GM23248 (cell line): ENCODE data around the gene SCAMP4. TPM values are rescaled to one million over a fixed set of nuclear protein-coding genes. Genes with fewer than 3 reads are reported as not detected.
A peak's percentile ranks its signal among the peaks of the same experiment; 100 is the strongest.

Source experiments
- DNase-seq: peaks from one replicate; pipeline ENCODE4 v3.0.0-alpha.2; 2015
- H2AFZ ChIP-seq: fragments of 200-600 bp; sonication (generic); 2 replicates; pipeline ENCODE4 v1.6.1; 2016; ENCODE audit warnings: antibody characterized with exemption
- H3F3A ChIP-seq: fragments of 200-600 bp; sonication (generic); 2 replicates; pipeline ENCODE4 v1.6.1; 2016; ENCODE audit warnings: mild to moderate bottlenecking, antibody characterized with exemption, mixed run types; ENCODE audit not compliant: insufficient read depth
- H3K27ac ChIP-seq: fragments of 200-600 bp; sonication (generic); 2 replicates; pipeline ENCODE4 v1.5.1; 2016; ENCODE audit warnings: mild to moderate bottlenecking
- H3K27me3 ChIP-seq: fragments of 200-600 bp; sonication (generic); replicated peaks from 2 replicates; pipeline ENCODE4 v1.6.1; 2016; ENCODE audit warnings: mild to moderate bottlenecking; ENCODE audit not compliant: insufficient read depth
- H3K36me3 ChIP-seq: fragments of 200-600 bp; sonication (generic); 2 replicates; pipeline ENCODE4 v1.6.1; 2016; ENCODE audit warnings: low read depth, mild to moderate bottlenecking
- H3K4me1 ChIP-seq: fragments of 200-600 bp; sonication (generic); 2 replicates; pipeline ENCODE4 v1.6.1; 2016; ENCODE audit warnings: mild to moderate bottlenecking; ENCODE audit not compliant: insufficient read depth
- H3K4me2 ChIP-seq: fragments of 200-600 bp; sonication (generic); one replicate; pipeline ENCODE4 v1.6.1; 2016; ENCODE audit warnings: mild to moderate bottlenecking; ENCODE audit not compliant: unreplicated experiment
- H3K4me3 ChIP-seq: fragments of 200-600 bp; sonication (generic); 2 replicates; pipeline ENCODE4 v1.5.1; 2016; ENCODE audit warnings: mild to moderate bottlenecking
- H3K79me2 ChIP-seq: fragments of 200-600 bp; sonication (generic); 2 replicates; pipeline ENCODE4 v1.6.1; 2016; ENCODE audit warnings: mild to moderate bottlenecking; ENCODE audit not compliant: insufficient read depth
- H3K9ac ChIP-seq: fragments of 200-600 bp; sonication (generic); 2 replicates; pipeline ENCODE4 v1.6.1; 2016; ENCODE audit warnings: mild to moderate bottlenecking
- H3K9me2 ChIP-seq: fragments of 200-600 bp; sonication (generic); 2 replicates; pipeline ENCODE4 v1.6.1; 2016; ENCODE audit warnings: mixed run types, mild to moderate bottlenecking, moderate library complexity; ENCODE audit not compliant: insufficient read depth
- H3K9me3 ChIP-seq: fragments of 200-600 bp; sonication (generic); one replicate; pipeline ENCODE4 v1.6.1; 2017; ENCODE audit warnings: low read depth
- H4K20me1 ChIP-seq: fragments of 200-600 bp; sonication (generic); 2 replicates; pipeline ENCODE4 v1.6.0; 2016; ENCODE audit not compliant: insufficient read depth
- EZH2 ChIP-seq: fragments of 200-600 bp; sonication (generic); IDR thresholded peaks from 2 replicates; pipeline ENCODE4 v1.6.1; 2018; ENCODE audit warnings: antibody characterized with exemption, mild to moderate bottlenecking; ENCODE audit not compliant: insufficient read depth, poor library complexity, severe bottlenecking
- EZH2phosphoT487 ChIP-seq: fragments of 200-600 bp; sonication (generic); IDR thresholded peaks from 2 replicates; pipeline ENCODE4 v1.6.1; 2018; ENCODE audit warnings: antibody characterized with exemption, moderate library complexity, mild to moderate bottlenecking, low read depth; ENCODE audit not compliant: insufficient read depth
- WGBS, 2 experiments: methylation state at CpG; one replicate each; pipeline ENCODE4 v1.1.6; 2015 to 2017; ENCODE audit warnings: low lambda C conversion rate in 2 of 2, low coverage in 1 of 2; ENCODE audit errors: missing lambda C conversion rate in 2 of 2; 5-methylcytosine and 5-hydroxymethylcytosine counted together
- in situ Hi-C: fragments of 300-500 bp; cut with MboI; formaldehyde crosslinking; loops from 2 replicates; pipeline ENCODE4 v1.15.0; 2020
- polyA plus RNA-seq: library from polyadenylated mRNA; unstranded; fragments of >200 nt; fragmentation: Nextera tagmentation; extraction: Ambion mirVana; gene quantifications from 2 replicates; pipeline ENCODE4 v1.2.1, GENCODE V29; 2016
- total RNA-seq: library from RNA; depleted of rRNA; stranded (reverse); fragments of >200 nt; shearing (Covaris generic); gene quantifications from 2 replicates; pipeline ENCODE4 v1.2.3, GENCODE V29; 2014

The SCAMP4 gene
- total and polyA plus RNA-seq, 2 experiments from 2014 or later: 73.9 to 110 TPM

DNA sequence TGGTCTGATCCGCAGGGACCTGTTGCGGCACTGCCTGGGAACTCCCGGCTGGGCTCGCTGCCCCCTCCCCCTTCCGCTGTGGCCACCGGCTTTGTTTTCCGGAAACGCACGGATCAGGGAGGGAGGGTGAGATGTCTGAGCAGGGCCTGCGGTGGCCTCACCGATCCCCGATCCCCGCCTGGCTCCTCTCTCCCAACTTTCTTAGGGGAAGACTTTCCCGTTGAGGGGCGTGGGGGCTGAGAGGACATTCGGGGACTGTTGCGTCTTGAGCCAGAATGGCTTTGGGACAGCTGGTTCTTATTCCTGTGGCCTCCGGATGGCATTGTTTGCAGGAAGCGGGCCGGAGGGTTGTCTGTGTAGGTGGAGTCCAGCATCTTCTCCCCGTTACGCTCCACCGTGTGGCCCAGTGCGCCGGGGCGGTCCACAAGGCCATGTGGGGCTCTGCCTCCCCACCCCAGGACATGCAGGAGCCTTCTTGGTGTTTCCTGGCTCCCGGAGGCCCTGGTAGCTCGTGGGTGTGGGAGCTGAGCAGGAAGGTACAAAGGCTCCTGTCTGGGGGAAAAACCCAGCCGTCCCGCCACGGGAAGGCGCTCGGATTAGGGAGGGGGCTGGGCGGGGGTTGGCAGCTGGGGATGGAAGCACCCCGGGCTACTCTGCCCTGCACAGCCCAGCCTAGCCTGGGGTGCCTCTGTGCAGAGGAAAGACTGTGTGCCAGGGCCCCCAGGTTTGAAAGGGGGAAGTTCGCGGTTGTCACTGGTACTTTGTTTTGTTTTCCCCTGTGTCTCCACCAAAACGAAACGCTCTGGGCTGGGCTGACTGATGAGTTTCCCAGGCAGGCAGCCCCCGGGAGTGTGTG, 37.1 kb downstream of the SCAMP4 start:
- Histone ChIP-seq H3K27me3 (no peaks in the 10 kb centered on the region), H4K20me1 (no peaks in the 10 kb centered on the region), H3K4me2 (peak overlapping the region; percentile 77), H3K9me3 (no peaks in the 10 kb centered on the region), H3K9me2 (no peaks in the 10 kb centered on the region), H2AFZ (peak overlapping the region; percentile 40; the same call in 1 of the 2 replicates), H3K4me3 (peak overlapping the region; percentile 96), H3K79me2 (peaks cover 61% of the 10 kb centered on the region), H3K36me3 (no peaks in the 10 kb centered on the region), H3K4me1 (peaks cover 13% of the 10 kb centered on the region), H3K27ac (peak overlapping the region; percentile 86), H3F3A (peaks cover 15% of the 10 kb centered on the region), H3K9ac (peak overlapping the region; percentile 87)
- 1% methylated on average over 37 to 40 of the region's 40 CpGs for WGBS, 2 experiments
- peak; percentile 82 for DNase-seq
- in situ Hi-C loops: no loop called here
- no peak for TF ChIP-seq EZH2phosphoT487

DNA sequence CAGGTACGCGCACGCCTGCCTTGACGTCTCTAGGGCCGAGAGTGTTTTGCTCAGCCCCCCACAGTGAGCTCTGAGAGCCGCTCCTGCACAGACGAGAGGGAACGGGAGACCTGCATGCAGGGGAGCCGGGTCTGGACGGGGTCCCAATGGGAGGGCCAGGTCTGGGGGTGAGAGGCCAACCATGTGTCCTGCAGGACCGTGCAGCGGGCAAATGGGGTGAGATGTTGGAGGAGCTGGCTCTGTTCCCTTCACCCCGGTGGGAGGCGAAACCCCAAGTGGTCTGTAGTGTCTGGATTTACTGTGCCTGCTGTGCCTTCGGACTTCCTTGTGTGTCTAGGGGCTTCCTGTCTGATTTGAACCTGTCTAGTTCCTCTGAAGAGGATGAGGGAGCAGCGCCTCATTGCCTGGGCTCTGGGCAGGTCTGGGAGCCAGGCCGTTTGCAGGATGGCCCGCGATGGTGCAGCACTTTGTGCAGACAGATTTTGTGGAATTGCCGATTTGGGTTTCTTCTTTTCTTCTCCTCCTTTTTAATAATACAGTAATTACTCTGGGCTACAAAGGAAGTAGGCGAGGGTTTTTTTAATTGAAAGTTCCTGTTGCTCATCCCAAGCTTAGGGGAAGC, 37.8 kb downstream of the SCAMP4 start:
- WGBS, 2 experiments: 46 to 53% methylated on average over 21 of the region's 21 CpGs
- H3K4me3 ChIP-seq: peak overlapping the region; percentile 96
- no peak for TF ChIP-seq EZH2
- TF ChIP-seq EZH2phosphoT487: no peak
- H3K79me2 ChIP-seq: peaks cover 68% of the 10 kb centered on the region
- in situ Hi-C loops: no loop called here
- peaks cover 13% of the 10 kb centered on the region for H3K4me1 ChIP-seq
- no peaks in the 10 kb centered on the region for H3K9me3 ChIP-seq
- no peaks in the 10 kb centered on the region for H3K27me3 ChIP-seq
- H3K36me3 ChIP-seq: no peaks in the 10 kb centered on the region
- no peaks in the 10 kb centered on the region for H4K20me1 ChIP-seq
- peak overlapping the region; percentile 87 for H3K9ac ChIP-seq
- H3K9me2 ChIP-seq: no peaks in the 10 kb centered on the region
- peak overlapping the region; percentile 77 for H3K4me2 ChIP-seq
- H3K27ac ChIP-seq: peak overlapping the region; percentile 86
- peaks cover 15% of the 10 kb centered on the region for H3F3A ChIP-seq
- H2AFZ ChIP-seq: no peak overlapping the region
- DNase-seq: peak; percentile 29

DNA sequence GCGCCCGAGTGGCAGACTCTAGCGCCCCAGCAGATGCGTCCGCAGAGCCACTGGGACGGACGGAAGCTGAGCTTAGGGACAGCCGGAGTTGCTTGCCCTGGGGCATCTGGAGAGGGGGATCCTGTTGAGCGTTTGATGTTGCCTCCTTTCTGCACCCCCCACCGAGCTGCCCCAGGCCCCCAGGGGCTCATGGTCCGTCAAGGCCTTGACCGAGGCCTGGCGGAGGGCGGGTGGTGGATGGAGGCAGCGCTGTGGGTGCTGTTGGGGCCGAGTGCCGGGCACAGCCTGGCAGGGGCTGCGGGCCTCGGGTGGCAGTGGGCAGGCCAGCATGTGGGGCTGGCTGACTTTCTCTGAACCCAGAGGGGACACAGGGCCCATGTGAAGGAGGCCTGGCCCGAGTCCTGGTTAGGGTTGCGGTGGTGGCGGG, 38.5 kb downstream of the SCAMP4 start:
- Histone ChIP-seq H3K27me3 (no peaks in the 10 kb centered on the region), H3K4me2 (no peak overlapping the region), H3K9me3 (no peaks in the 10 kb centered on the region), H3K9me2 (no peaks in the 10 kb centered on the region), H3K79me2 (peaks cover 75% of the 10 kb centered on the region), H3K4me1 (peaks cover 13% of the 10 kb centered on the region), H3F3A (peaks cover 15% of the 10 kb centered on the region), H3K27ac (no peak overlapping the region), H3K9ac (no peak overlapping the region), H2AFZ (no peak overlapping the region), H3K4me3 (no peak overlapping the region), H3K36me3 (no peaks in the 10 kb centered on the region), H4K20me1 (no peaks in the 10 kb centered on the region)
- no peak for DNase-seq
- no peak for TF ChIP-seq EZH2phosphoT487
- TF ChIP-seq EZH2: no peak
- 92 to 95% methylated on average over 16 to 21 of the region's 22 CpGs for WGBS, 2 experiments
- in situ Hi-C loops: no loop called here

DNA sequence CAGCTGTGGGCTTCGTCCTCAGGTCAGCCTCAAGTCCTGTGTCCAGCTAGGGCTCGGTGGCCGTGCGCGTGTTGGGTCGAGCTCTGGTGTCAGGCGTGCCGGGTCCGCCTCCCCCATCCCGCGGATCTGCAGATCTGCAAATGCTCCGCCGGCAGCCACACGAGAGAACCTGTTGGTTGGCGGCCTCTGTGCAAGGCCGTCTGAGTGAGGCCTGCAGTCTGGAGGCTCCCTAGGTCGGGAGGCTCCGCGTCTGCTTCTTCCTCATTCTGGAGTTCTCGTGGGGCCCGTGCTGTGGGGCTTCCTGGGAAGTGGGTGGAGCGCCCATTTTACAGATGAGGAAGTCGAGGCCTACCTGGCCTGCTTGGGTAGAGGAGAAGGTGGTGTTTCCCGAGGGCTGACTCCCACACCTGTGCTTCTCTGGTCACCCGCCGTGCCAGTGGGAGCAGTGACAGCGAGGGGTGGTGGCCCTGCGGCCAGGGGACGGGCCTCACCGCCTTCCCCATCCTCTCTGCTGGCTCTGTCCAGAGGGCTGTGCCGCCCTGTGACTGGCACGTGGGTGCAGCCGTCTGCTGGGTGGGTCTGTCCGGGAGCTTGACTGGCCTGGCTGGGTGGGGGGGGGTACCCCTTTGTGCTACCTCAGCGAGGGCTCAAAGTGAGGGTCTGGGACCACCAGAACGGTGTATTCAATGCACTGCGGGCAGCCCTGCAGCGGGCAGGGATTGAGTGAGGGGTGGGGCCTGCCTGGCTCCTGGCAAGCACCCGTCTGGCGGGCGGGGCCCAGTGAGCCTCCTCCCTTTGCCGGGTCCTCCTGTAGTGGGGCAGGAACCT, 39.1 kb downstream of the SCAMP4 start:
- Histone ChIP-seq H4K20me1 (no peaks in the 10 kb centered on the region), H3K36me3 (no peaks in the 10 kb centered on the region), H3K9me2 (no peaks in the 10 kb centered on the region), H3K27ac (no peak overlapping the region), H3K79me2 (peaks cover 81% of the 10 kb centered on the region), H3K4me3 (no peak overlapping the region), H2AFZ (no peak overlapping the region), H3K4me1 (peaks cover 11% of the 10 kb centered on the region), H3K4me2 (no peak overlapping the region), H3K9ac (no peak overlapping the region), H3F3A (peaks cover 12% of the 10 kb centered on the region), H3K27me3 (no peaks in the 10 kb centered on the region), H3K9me3 (no peaks in the 10 kb centered on the region)
- peak; percentile 19 for DNase-seq
- 71 to 77% methylated on average over 34 to 41 of the region's 42 CpGs for WGBS, 2 experiments
- TF ChIP-seq EZH2phosphoT487: no peak
- no peak for TF ChIP-seq EZH2
- in situ Hi-C loops: no loop called here
